HL-60/S4 treated with phorbol 12-myristate 13-acetate at 8.2 ng/mL for 4 days and 3 days (cell line): ENCODE results near the gene MINDY4B.

Experiments
- in situ Hi-C: fragments of 300-500 bp; cut with MboI; formaldehyde crosslinking; loops from 2 replicates; pipeline ENCODE4 v1.15.0; 2022; ENCODE audit warnings: low sequenced_read_pairs

Gene MINDY4B

DNA sequence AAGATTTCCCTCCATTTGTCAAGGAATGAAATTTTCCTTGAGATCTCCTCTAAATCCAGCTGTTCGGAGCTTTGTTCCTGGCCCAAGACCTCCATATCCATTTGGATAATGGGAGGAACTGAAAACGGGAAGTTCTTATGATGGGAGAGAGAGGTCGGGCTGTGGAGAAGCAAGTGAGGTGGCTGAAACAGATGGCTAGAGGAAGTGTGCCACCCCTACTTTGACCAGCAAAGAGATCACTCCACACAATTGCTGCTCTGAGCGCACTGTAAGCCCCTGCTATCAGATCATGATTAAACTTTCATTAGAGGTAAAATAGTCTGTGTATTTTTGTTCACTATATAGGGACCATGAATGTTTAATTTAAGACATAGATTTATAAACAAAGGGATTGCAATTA, at the start of gene MINDY4B:
Gene MINDY4B, minus strand, starts transcription at position 101 of the 400 bp plus-strand sequence. Its CDS starts 0 bp downstream, at position 101.
- in situ Hi-C loops = no loop called here

GRCh38 chr3:150951923-150952322, 46.7 kb upstream of the MINDY4B start:
- in situ Hi-C loops = no loop called here

GRCh38 chr3:150945226-150946032, 40.2 kb upstream of the MINDY4B start:
- in situ Hi-C loops = no loop called here

DNA sequence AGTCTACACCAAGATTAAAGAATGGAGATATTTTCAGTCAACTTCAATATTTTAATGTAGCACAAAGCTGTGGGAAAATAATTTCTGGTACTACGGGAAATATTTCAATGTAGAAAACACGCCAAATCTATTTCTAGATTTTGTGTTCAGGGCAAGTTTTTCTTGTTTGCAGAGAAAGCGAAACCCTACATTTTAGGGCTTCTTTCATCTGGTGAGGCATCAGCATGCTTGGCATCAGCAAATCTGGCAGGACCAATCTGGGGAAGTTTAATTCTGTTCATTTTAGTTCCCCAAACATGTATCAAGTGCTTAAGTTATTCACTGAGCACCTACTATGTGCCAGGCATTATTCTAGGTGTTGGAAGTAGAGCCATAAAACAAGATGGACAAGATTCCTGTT, 37.0 kb upstream of the MINDY4B start:
- in situ Hi-C loops = no loop called here

- in situ Hi-C loops = no loop called here
Measured at GRCh38 chr3:150936693-150937092, 31.5 kb upstream of the MINDY4B start.

DNA sequence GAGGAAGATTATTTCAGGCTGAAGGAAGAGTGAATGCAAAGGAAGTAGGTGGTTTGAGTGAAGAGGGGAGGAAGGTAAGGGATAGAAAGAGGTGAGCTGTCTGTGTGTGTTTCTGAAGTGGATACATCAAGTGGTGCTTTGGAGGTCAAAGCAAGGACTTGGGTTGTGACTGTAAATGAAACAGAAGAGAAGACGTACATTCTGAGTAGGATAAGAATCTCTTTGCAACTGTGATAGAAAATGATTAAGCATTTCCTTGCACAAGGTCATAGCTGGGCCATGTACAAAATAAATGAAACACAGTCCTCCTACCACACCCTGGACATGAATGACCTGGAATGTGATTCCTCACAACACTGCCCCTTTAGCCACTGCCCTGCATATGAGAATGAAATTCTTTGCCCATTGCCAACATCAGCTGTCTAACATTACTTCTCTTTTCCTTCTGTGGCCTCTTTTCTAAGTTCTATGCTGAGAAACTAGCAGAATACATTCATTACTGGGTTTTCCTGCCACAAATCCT, 28.3 kb upstream of the MINDY4B start:
- in situ Hi-C loops = no loop called here

DNA sequence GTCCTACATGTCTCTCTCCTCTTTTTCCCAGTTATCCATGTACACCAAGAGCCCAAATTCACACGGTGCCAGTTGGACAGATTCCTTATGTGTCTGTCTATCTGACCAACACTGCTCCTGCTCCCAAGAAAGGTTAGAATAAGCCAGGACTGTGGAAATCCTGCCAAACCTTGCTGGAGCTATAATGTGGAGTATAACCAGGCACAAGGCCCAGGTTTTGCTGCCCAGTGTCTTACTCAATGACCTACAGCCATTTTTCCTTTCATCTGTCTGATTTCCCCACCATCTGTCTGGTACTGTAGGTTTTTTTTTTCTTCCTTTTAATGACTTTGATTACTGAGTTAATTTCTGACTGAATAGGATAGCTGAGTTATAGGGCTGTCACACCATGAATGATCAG, 26.5 kb upstream of the MINDY4B start:
- in situ Hi-C loops = no loop called here

DNA sequence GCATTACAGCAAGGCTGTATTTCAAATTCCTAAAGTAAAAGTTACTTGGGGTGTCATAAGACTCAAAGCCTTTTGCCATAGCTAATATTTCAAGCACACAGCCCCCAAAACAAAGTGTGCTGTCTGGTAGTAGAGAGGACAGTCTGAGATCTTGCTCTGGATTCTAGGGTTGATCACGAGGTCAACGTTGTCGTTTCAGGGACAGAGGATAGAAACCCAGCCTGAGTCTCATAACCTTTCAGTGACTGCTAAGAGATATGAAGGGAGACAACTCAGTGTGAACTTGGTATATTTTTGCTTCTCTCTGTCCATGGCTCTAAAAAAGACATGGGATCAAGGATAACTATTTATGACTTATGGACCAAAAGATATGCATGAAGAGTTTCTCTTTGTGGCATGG, 25.6 kb upstream of the MINDY4B start:
- in situ Hi-C loops = no loop called here

GRCh38 chr3:150928234-150928633, 23.0 kb upstream of the MINDY4B start:
- in situ Hi-C loops = no loop called here

DNA sequence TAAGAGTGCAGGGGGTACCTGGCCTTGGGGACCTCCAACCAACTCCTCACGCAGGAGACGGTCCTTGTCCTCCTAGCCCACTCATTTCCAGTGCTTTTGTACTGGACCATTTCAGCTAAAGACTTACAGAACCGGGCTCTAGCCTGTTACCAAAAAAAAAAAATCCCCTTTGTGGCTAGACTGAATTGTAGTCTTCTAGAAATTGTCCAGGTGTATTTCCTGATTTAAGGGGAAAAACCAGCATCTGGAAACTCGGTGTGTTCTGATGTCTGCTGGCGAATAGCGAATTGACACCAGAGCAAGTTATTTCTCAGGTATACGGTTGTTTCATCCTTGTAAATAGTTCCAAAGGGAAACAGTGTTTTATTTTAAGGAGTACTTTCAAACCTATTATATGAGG, 21.1 kb upstream of the MINDY4B start:
- in situ Hi-C loops = no loop called here

- in situ Hi-C loops = no loop called here
Measured at GRCh38 chr3:150925751-150926201, 20.5 kb upstream of the MINDY4B start.

GRCh38 chr3:150922611-150923010, 17.4 kb upstream of the MINDY4B start:
- in situ Hi-C loops = no loop called here

- in situ Hi-C loops = no loop called here
Measured at GRCh38 chr3:150921209-150921608, 16.0 kb upstream of the MINDY4B start.

DNA sequence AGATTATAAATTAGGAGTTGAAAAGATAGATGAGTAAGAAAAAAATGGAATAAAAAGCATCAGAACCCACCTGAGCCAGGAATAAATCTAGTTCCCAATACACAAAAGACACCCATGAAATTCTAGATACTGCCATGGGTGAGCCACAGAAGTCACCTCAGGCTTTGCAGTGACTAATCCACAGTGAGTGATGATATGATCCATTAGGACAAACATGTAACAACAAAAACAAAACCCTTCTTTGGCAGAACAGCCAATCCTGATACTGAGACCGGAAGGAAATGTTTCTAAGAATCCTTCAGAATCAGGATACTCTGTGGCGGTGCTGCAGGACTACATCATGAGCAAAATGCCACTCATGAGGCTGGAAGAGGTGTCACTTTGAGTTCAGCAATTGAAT, 15.0 kb upstream of the MINDY4B start:
- in situ Hi-C loops = no loop called here

GRCh38 chr3:150917951-150918350, 12.7 kb upstream of the MINDY4B start:
- in situ Hi-C loops = no loop called here

- in situ Hi-C loops = no loop called here
Measured at GRCh38 chr3:150913133-150913922, 8.1 kb upstream of the MINDY4B start.

DNA sequence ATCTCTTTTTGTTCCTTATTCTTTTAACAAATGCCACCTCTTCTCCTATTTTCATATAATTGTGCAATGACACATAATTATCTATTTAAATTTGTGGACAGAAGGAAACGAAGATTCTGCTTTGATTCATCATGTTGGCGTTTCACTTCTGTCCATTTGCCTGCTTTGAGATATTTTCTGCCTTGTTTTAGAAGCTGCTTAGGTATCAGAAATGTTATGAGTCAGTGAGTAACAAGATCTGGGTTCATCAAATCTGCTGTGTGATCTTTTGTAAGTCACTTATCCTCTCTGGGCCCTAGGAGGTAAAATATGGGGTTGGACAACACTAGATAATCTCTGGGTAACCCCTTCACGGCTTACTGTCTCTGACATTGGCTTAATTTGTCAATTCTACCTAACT, 7.3 kb upstream of the MINDY4B start:
- in situ Hi-C loops = no loop called here

GRCh38 chr3:150911771-150912170, 6.5 kb upstream of the MINDY4B start:
- in situ Hi-C loops = no loop called here

- in situ Hi-C loops = no loop called here
Measured at GRCh38 chr3:150906461-150906860, 1.2 kb upstream of the MINDY4B start.

DNA sequence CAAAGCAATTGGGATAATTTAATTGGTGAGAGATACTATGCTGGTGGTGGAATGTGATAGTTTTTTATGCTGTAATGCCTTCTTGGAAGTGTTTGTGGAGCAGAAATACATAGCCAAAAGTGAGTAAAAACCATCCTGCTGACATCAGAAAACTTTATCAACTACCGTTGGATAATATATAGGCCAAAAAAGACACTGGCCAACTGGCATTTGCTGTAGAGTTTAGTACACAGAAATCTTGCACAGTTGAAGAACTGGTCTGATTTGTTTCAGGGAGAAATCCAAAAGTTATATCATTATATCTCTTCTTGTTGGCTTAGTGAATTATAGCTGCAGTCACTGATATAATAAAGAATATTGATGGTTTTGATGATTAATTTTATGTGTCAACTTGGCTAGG, 507 bp upstream of the MINDY4B start:
- in situ Hi-C loops = no loop called here

GRCh38 chr3:150902988-150903387, 2.3 kb downstream of the MINDY4B start:
- in situ Hi-C loops = no loop called here

DNA sequence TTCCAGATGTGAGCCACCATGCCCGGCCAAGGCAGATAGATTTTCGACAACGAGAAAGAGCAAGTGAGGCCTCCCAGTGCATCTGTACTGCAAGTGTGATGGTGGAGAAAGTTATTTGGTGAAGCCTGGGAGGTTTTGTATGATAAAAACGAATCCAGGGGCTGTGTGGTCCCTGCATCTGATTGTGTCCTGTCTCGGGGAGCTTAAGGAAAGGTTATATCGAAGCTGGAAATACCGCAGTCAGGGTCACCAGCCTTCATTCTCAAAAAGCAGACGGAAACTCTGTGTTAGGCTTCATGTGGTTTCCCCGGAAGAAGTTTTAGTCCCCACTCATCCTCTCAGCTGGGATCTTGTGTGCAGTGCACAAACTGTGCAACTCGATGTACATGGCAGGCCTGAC, 3.4 kb downstream of the MINDY4B start:
- in situ Hi-C loops = no loop called here
